GM18873 (cell line): Measurements from ENCODE around the gene ZFAND6.
A peak's percentile ranks its signal among the peaks of the same experiment; 100 is the strongest.
"Not testable (repeated sequence)": the region's sequence is repeated elsewhere in the genome, so short reads cannot be mapped to it uniquely, and the experiment has no call there.

ENCODE experiments used
- ATAC-seq: cut with Tn5 transposase; IDR thresholded peaks from one replicate; pipeline ENCODE4 v1.9.1; 2021; ENCODE audit warnings: mild to moderate bottlenecking, moderate library complexity, moderate number of reproducible peaks; ENCODE audit not compliant: unreplicated experiment, low FRiP score

ZFAND6 gene

GRCh38 chr15:80045219-80045618 lies 14.3 kb upstream of the ZFAND6 start:
- not testable (repeated sequence) for ATAC-seq

DNA sequence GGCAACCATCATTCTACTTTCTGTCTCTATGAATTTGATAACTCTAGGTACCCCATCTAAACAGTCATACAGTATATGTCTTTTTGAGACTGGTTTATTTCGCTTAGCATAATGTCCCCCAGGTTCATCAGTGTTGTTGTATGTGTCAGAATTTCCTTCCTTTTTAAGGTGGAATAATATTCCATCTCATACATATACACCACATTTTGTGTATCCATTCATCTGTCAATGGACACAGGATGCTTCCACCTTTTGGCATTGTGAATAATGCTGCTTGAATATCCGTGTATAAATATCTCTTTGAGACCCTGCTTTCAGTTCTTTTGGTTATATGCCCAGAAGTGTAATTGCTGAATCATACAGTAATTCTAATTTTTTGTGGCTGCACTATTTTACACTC lies 10.4 kb upstream of the ZFAND6 start:
- ATAC-seq, result no peak

DNA sequence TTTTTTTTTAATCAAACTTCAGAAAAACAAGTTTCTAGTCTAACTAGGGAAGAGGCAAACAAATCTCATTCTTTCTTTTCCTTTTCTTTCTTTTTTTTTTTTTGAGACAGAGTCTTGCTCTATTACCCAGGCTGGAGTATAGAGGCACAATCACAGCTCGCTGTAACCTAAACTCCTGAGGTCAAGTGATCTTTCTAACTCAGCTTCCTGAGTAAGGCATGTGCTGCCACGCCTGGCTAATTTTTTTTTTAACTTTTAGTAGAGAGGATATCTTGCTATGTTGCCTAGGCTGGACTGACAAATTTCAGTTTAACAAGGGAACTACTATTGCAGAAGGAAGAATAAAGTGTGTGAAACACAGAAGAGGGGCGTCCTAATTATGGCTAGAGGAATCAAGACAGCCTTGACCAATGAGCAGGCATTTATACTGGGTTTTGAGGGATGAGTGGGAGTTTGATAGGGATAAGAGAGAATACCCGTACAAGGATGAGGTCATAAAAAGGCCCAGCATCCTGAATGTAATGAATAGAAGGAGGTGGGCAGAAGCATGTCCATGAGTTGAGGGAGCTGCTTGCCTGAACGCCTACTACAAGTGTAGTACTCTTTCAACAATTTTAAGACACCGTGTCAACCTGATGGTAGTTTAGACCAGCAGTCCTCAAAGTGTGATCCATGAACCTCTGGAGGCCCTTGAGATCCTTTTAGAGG lies 6.7 kb upstream of the ZFAND6 start:
- no peak for ATAC-seq

GRCh38 chr15:80055933-80056332 lies 3.5 kb upstream of the ZFAND6 start:
- no peak for ATAC-seq

- ATAC-seq, result no peak
These were observed 1.4 kb upstream of the ZFAND6 start for GRCh38 chr15:80058044-80058443.

DNA sequence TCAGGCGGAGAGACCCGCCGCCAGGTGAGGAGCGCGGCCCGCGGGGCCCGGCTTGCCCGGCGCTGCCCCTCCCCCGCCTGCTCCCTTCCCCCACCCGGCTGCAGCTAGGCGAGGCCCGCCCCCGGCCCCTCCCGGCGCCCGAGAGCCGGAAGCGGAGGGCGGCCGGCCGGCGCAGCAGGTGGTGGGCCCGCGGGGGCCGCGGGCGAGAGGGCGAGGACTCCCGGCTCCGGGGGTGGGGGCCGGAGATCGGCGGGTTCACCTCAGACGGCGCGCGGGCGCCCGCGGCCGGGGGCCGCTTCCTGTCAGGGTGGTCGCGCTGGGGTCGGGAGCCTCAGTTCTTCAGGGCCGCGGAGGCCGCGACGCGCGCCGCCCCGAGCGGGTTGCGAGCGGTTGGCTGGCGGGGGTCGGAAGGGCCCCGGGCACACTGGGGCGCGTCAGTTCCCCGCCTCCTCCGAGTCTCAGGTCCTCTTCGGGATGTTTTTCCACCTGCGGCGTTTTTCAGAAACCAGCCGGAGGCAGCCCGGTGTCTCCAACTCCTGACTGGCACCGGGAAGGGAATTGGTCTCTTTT lies 395 bp downstream of the ZFAND6 start:
- ATAC-seq, result peak; percentile 1

GRCh38 chr15:80060356-80061006 lies 1.0 kb downstream of the ZFAND6 start:
- no peak for ATAC-seq

DNA sequence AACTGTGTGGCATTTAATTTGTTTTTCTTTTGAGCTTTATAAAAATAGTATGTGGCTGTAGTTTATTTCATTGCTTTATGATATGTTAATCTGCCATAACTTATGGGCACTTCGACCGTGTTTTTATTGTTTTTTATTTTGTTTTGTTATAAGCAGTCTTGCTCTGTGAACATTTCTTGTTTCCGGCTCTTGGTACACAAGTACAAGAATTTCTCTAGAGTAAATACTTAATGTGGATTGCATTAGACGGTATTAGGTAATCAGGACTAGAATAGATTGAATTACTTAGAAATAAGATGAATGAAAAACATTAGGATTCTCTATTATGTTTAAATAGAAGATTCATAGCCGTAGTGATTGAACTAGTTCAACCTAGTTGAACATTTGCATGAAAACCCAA lies 2.1 kb downstream of the ZFAND6 start:
- no peak for ATAC-seq

DNA sequence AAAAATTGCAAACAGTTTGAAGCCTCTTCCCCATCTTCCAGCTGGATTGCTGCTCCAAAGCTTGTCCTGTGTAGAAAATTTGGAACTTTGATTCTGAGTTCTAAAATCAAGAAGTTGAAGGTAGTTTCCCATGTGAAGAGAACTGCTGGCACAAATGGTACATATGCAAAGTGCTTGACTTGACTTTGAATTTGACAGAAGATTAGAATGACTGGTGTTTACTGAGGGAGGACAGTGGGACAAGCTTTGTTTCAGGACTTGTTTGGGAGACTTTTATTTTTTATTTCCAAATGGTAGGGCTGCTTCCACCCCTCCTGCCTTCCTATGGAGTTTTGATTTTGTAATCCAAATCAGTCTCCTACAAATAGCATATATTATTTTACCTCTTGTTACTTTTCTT lies 7.4 kb downstream of the ZFAND6 start:
- ATAC-seq, result no peak

DNA sequence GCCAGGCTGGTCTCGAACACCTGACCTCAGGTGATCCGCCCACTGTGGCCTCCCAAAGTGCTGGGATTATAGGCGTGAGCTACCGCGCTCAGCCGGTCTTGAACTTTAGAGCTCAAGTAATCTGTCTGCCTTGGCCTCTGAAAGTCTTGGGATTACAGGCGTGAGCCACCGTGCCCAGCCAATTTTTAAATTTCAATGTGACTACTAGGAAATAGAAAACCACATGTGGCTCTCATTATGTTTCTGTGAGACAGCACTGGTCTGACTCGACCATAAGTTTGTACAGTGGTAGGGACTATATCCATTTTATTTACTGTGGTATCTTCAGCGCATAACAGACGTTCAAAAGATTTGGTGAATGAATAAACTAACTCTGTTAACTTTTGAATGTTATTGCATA lies 9.1 kb downstream of the ZFAND6 start:
- no peak for ATAC-seq

DNA sequence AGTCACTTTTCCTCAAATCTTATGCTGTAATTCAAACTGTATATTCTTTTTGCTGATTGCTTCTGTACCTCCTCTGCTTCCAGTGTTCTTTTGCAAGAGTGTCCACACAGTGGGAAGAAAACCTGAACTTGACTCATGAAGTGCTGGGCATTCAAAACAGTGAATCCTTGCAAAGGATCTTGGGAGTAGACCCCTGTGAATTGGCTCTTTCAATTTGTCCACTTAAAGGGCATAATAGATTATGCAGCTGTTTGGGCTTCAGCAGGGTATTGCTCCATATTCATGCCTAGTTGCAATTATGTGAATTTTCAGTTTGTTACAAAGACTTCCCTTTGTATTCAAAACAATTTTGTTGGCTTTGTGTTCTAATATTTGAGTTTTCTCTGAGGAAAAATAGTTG lies 11.4 kb downstream of the ZFAND6 start:
- ATAC-seq, result no peak

GRCh38 chr15:80071652-80072051 lies 12.2 kb downstream of the ZFAND6 start:
- ATAC-seq, result no peak

GRCh38 chr15:80072285-80072994 lies 13.0 kb downstream of the ZFAND6 start:
- ATAC-seq, result peak; percentile 64

- ATAC-seq, result no peak
These were observed 13.7 kb downstream of the ZFAND6 start for GRCh38 chr15:80073197-80073596.

- ATAC-seq, result no peak
These were observed 17.1 kb downstream of the ZFAND6 start for GRCh38 chr15:80076321-80077318.

DNA sequence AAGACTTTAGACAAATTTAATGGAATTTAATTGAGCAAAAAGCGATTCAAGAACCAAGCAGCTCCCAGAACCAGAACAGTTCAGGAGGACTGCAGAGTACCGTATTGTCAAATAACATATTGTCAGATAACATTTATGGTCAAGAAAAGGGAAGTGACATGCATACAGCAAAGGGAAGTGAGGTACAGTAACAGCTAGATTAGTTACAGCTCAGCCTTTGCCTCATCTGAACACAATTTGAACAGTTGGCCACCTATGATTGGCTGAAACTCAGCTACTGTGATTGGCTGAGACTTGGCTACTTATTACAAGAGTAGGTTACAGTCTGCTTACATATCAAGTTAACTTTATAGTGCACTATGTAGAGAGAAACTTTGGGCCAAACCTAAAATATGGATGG lies 21.9 kb downstream of the ZFAND6 start:
- no peak for ATAC-seq

GRCh38 chr15:80087104-80087503 lies 27.6 kb downstream of the ZFAND6 start:
- ATAC-seq, result no peak

DNA sequence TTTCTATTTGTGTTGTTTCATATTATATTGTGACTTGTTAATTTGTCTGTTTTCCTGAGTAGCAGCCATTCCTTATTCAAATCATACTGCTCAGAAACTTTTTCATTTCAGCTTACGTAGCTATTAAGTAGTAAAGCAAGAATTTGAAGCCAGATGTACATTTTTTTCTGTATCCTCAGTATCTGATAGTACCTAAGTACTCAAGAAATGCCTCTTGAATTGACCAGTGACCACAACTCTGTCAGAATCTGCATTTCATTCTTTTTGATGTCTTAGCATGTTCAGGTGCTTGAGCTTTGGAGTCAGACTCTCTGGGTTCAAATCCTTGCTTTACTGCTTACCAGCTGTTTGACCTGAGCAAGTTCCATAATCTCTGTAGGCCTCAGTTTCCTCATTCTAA lies 30.6 kb downstream of the ZFAND6 start:
- no peak for ATAC-seq

DNA sequence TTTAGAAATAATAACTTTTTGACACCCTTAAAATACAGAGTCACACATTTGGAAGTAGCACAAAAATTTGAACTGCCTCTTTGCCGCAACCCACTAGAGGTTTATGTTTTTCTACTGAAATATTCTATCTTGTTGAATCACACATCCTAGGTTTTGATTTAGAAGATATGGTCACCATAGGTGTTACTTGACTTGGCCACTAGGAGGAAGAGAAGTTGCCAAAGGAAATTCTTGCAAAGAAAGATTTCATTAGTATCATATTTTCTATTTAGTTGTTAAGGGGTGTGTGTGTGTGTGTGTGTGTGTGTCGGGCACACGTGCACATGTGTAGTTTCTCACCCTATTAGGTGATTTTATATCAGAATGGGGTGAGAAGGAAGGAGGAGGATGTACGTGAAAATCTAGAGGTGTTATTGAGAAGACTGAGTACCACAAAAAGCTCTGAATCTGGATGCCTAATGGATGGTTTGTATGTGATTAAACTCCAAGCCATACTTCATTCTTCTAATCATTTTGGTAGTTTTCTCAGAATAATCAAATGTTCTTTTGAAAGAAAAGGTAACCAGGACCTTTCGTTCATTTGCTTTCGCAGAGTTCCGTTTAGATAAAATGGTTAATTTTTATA lies 31.5 kb downstream of the ZFAND6 start:
- ATAC-seq, result no peak
